Muscle layer of duodenum (tissue), 2 donors: ENCODE data around the gene ZNF471.
A peak's percentile ranks its signal among the peaks of the same experiment; 100 is the strongest.

Source experiments
- H3K27ac ChIP-seq: one replicate; pipeline ENCODE4 v1.7.0; 2013; ENCODE audit warnings: mild to moderate bottlenecking, low read length
- H3K27me3 ChIP-seq: one replicate; pipeline ENCODE4 v1.7.0; 2013; ENCODE audit warnings: low read depth, mild to moderate bottlenecking, control low read depth, low read length
- H3K36me3 ChIP-seq, 2 donors: one replicate each; pipeline ENCODE4 v1.7.0; 2013; ENCODE audit warnings: low read length in 2 of 2, control low read depth in 1 of 2, mild to moderate bottlenecking in 1 of 2; ENCODE audit not compliant: insufficient read depth in 2 of 2, control insufficient read depth in 1 of 2
- H3K4me1 ChIP-seq, 2 donors: one replicate each; pipeline ENCODE4 v1.7.0; 2013; ENCODE audit warnings: low read length in 2 of 2, mild to moderate bottlenecking in 2 of 2, control low read depth in 1 of 2, moderate library complexity in 1 of 2; ENCODE audit not compliant: insufficient read depth in 2 of 2, control insufficient read depth in 1 of 2
- H3K4me3 ChIP-seq, 2 donors: one replicate each; pipeline ENCODE4 v1.7.0; 2013; ENCODE audit warnings: low read length in 2 of 2, low read depth in 1 of 2, mild to moderate bottlenecking in 1 of 2
- H3K9me3 ChIP-seq, 2 donors: one replicate each; pipeline ENCODE4 v1.7.0; 2013; ENCODE audit warnings: low read length in 2 of 2, control low read depth in 1 of 2, mild to moderate bottlenecking in 1 of 2; ENCODE audit not compliant: control insufficient read depth in 1 of 2
- donor health status: healthy.

Gene ZNF471

DNA sequence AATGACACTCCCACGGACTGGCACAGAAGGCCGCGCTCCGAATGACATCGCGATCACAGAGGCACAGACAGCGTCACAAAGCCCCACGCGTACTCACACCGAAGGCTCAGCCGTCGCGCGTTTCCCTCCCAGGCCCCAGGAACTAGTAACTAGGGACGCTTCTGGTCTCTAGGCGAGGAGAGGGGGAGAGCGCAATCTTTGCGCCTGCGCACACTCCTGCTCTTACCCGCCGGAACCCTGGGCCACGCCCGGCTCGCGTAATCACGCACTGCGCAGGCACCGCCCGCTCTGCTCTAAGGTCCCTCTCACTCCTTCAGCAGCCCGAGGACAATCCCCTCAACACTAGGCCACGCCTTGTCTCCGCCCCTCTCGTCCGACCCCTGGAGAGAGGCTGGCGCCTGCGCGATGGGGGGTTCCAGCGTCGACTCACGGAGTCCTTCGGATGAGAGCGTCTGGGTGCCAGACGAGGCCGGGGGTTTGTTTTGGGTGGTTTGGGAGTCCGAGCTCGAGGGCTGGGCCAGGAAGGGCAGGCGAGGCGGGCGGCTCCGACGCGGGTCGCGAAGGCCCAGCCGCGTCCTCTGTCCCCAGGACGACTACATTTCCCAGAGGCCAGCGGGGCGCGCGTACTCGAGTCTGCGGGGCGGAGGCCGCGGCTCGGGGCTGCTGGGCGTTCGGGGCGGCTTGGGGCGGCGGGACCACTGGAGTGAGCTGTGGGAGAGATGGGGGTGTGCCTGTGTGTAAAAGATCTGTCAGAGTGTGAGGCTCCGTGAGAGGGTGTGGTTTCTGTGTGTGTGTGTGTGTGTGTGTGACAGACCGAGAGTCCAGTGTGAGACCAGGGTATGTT lies at the start of gene ZNF471:
TSS of gene ZNF471 (plus strand) at position 410 of the 844 bp plus-strand sequence. CDS start 3,717 bp downstream, outside the sequence.
- peak within 1 kb of the TSS; percentile 66 for H3K27ac ChIP-seq
- peaks cover 0 to 9% of the 10 kb centered on the region in 2 donors for H3K36me3 ChIP-seq
- H3K4me3 ChIP-seq: peak within 1 kb of the TSS; percentile 82 to 86
- H3K27me3 ChIP-seq: no peaks in the 10 kb centered on the region
- H3K9me3 ChIP-seq: peaks cover 8 to 15% of the 10 kb centered on the region in 2 donors
- H3K4me1 ChIP-seq: peaks cover 4 to 8% of the 10 kb centered on the region in 2 donors

- Histone ChIP-seq H3K4me3 (peak overlapping the region in 1 of 2 donors; percentile 6), H3K27me3 (no peaks in the 10 kb centered on the region), H3K4me1 (peaks cover 0 to 16% of the 10 kb centered on the region in 2 donors), H3K9me3 (peaks cover 16 to 48% of the 10 kb centered on the region in 2 donors), H3K27ac (no peak overlapping the region), H3K36me3 (peaks cover 0 to 40% of the 10 kb centered on the region in 2 donors)
Observed at GRCh38 chr19:56474308-56474707, 33.3 kb upstream of the ZNF471 start.

- Histone ChIP-seq H3K9me3 (peaks cover 4 to 32% of the 10 kb centered on the region in 2 donors), H3K4me3 (peak overlapping the region; percentile 59 to 93), H3K36me3 (peaks cover 0 to 25% of the 10 kb centered on the region in 2 donors), H3K27me3 (no peaks in the 10 kb centered on the region), H3K4me1 (peaks cover 0 to 16% of the 10 kb centered on the region in 2 donors), H3K27ac (no peak overlapping the region)
Observed at GRCh38 chr19:56476093-56476492, 31.6 kb upstream of the ZNF471 start.

GRCh38 chr19:56476651-56477428 lies 30.8 kb upstream of the ZNF471 start, which contains the start of gene ZNF667:
Gene ZNF667 (minus strand): TSS chr19:56477345. CDS start chr19:56462370, 14,975 bp downstream.
- H3K4me1 ChIP-seq: peaks cover 0 to 16% of the 10 kb centered on the region in 2 donors
- H3K9me3 ChIP-seq: peaks cover 3 to 25% of the 10 kb centered on the region in 2 donors
- peak within 1 kb of the TSS; percentile 62 for H3K27ac ChIP-seq
- peak within 1 kb of the TSS; percentile 73 to 93 for H3K4me3 ChIP-seq
- H3K27me3 ChIP-seq: no peaks in the 10 kb centered on the region
- H3K36me3 ChIP-seq: peaks cover 0 to 18% of the 10 kb centered on the region in 2 donors

DNA sequence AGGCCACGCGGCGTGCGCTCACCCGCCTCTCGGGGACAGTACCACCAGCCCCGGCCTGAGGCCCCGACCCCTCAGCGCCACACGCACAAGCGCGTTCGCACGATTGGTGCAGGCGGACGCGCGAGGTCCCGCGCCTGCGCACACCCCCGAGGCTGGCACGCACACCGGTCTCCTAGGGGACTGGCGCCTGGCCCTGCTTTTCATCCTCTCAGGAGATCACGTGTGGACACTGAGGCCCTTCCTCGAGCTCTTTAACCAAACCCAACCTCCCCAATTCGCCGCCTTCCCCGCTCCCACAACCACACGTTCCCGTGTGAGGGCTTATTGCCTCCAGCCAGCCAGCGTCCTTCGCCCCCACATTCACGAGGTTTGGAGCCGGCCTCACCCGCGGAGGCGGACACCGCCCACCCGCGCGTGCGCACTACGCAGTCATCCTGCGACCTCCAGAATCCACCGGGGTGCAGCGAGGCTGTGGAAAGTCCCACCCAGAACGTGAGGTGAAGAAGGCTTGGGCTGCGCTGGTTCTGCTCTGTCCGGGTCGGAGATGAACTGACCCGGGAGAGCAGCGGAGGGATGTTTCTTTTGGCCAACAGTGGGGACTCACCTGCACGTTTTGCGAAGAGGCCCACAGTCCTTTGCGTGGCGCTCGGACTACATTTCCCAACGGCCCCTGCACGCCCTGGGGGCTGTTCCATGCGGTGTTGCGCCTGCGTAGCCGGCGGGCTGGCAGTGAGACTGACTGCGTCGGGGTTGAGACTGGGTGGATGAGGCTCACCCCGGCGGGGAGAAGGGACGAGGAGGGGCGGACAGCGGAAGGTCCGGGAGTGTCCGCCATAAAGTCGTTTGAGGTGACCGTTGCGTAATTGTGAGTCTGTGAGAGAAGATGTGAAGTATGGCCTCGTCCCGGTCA lies 30.0 kb upstream of the ZNF471 start:
- peaks cover 0 to 9% of the 10 kb centered on the region in 2 donors for H3K36me3 ChIP-seq
- peaks cover 0 to 16% of the 10 kb centered on the region in 2 donors for H3K4me1 ChIP-seq
- no peaks in the 10 kb centered on the region for H3K27me3 ChIP-seq
- H3K9me3 ChIP-seq: peaks cover 4 to 18% of the 10 kb centered on the region in 2 donors
- peak overlapping the region; percentile 62 for H3K27ac ChIP-seq
- peak overlapping the region; percentile 73 to 93 for H3K4me3 ChIP-seq

DNA sequence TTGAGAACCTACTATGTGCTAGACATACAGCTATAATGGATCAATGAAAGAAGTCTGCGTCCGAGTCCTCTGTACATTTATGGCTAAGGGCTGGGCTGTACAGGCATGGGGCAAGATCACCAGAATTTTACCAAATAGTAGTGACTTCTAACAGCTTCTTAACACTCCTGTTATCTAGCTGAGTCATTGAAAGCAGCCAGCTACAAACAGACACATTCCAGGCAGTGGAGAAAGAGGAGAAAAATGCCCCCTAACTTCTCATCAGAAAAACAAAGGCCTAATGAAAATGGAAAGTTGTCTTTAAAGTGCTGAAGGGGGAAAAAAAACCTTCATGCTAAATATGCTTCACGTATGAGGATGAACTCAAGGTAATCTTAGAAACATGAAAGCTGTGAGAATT lies 16.3 kb upstream of the ZNF471 start:
- no peak overlapping the region for H3K27ac ChIP-seq
- no peaks in the 10 kb centered on the region for H3K4me1 ChIP-seq
- H3K4me3 ChIP-seq: no peak overlapping the region
- H3K9me3 ChIP-seq: peaks cover 44 to 76% of the 10 kb centered on the region in 2 donors
- no peaks in the 10 kb centered on the region for H3K27me3 ChIP-seq
- H3K36me3 ChIP-seq: peaks cover 0 to 44% of the 10 kb centered on the region in 2 donors

DNA sequence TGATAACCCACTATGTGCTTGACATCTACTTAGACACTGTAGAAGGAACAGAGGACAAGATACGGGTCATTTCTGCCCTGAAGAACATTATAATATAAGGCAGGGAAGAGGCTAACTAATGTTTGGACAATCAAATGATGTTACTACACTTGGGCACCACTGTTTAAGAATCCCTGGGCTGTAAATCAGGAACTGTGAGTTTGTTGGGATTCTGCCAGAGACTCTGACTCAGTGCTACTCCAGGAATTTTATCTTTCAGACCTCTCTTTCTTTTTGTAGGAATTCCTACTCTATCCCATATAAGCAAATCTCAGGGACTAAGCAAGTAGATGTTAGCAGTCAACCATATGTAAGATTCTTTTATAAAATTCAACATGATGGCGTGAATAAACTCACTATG lies 3.1 kb upstream of the ZNF471 start:
- Histone ChIP-seq H3K36me3 (peaks cover 0 to 7% of the 10 kb centered on the region in 2 donors), H3K27me3 (no peaks in the 10 kb centered on the region), H3K4me3 (no peak overlapping the region), H3K9me3 (peaks cover 17 to 18% of the 10 kb centered on the region in 2 donors), H3K27ac (no peak overlapping the region), H3K4me1 (peaks cover 4 to 8% of the 10 kb centered on the region in 2 donors)

GRCh38 chr19:56508290-56508778 lies 679 bp downstream of the ZNF471 start:
- Histone ChIP-seq H3K9me3 (peaks cover 11 to 15% of the 10 kb centered on the region in 2 donors), H3K4me1 (peaks cover 4 to 8% of the 10 kb centered on the region in 2 donors), H3K4me3 (peak overlapping the region; percentile 82 to 86), H3K36me3 (peaks cover 0 to 16% of the 10 kb centered on the region in 2 donors), H3K27me3 (no peaks in the 10 kb centered on the region), H3K27ac (peak overlapping the region; percentile 66)

GRCh38 chr19:56525214-56525860 lies 17.7 kb downstream of the ZNF471 start:
- Histone ChIP-seq H3K4me1 (no peaks in the 10 kb centered on the region), H3K36me3 (peaks cover 9 to 64% of the 10 kb centered on the region in 2 donors), H3K27me3 (no peaks in the 10 kb centered on the region), H3K27ac (no peak overlapping the region), H3K4me3 (peak overlapping the region; percentile 16 to 49), H3K9me3 (peaks cover 53 to 94% of the 10 kb centered on the region in 2 donors)

- H3K27me3 ChIP-seq: no peaks in the 10 kb centered on the region
- H3K4me3 ChIP-seq: peak overlapping the region; percentile 69 to 88
- no peak overlapping the region for H3K27ac ChIP-seq
- H3K4me1 ChIP-seq: peaks cover 0 to 14% of the 10 kb centered on the region in 2 donors
- peaks cover 28 to 50% of the 10 kb centered on the region in 2 donors for H3K9me3 ChIP-seq
- H3K36me3 ChIP-seq: peaks cover 0 to 26% of the 10 kb centered on the region in 2 donors
Observed at GRCh38 chr19:56537442-56537841, 29.8 kb downstream of the ZNF471 start.
